Lung (tissue), 16 donors: Measurements from ENCODE around the gene SYTL2. TPM values are rescaled to one million over a fixed set of nuclear protein-coding genes. Genes with fewer than 3 reads are reported as not detected.
"Not testable (repeated sequence)": the region's sequence is repeated elsewhere in the genome, so short reads cannot be mapped to it uniquely, and the experiment has no call there.

Source experiments
- ATAC-seq: fragments of 200-7000 bp; cut with Tn5 transposase; one replicate; pipeline ENCODE4 v1.9.1; 2020; ENCODE audit warnings: moderate number of reproducible peaks; ENCODE audit not compliant: insufficient read depth, low FRiP score
- DNase-seq, 3 donors: peaks; one replicate each; pipeline ENCODE4 v3.0.0-alpha.2; 2013 to 2017
- H3K27ac ChIP-seq, 2 donors: one replicate each; pipeline ENCODE4 v1.5.1; 2013; ENCODE audit warnings: mild to moderate bottlenecking in 2 of 2, moderate library complexity in 2 of 2, control low read depth in 1 of 2, inconsistent platforms in 1 of 2, low read depth in 1 of 2, low read length in 1 of 2
- H3K27me3 ChIP-seq, 3 donors: one replicate each; pipeline ENCODE4 v1.5.1; 2013; ENCODE audit warnings: low read length in 2 of 3; ENCODE audit not compliant: control insufficient read depth in 3 of 3, insufficient read depth in 3 of 3
- H3K36me3 ChIP-seq, 4 donors: one replicate each; pipeline ENCODE4 v1.5.1; 2013; ENCODE audit warnings: low read length in 4 of 4, mild to moderate bottlenecking in 1 of 4, moderate library complexity in 1 of 4; ENCODE audit not compliant: control insufficient read depth in 4 of 4, insufficient read depth in 4 of 4
- H3K4me1 ChIP-seq, 5 donors: one replicate each; pipeline ENCODE4 v1.5.1; 2013; ENCODE audit warnings: low read length in 5 of 5, mild to moderate bottlenecking in 2 of 5, moderate library complexity in 1 of 5; ENCODE audit not compliant: control insufficient read depth in 5 of 5, insufficient read depth in 5 of 5
- H3K4me3 ChIP-seq: one replicate; pipeline ENCODE4 v1.5.1; 2013; ENCODE audit warnings: mild to moderate bottlenecking, control low read depth, moderate library complexity
- H3K9ac ChIP-seq, 2 donors: one replicate each; pipeline ENCODE4 v1.5.1; 2013; ENCODE audit warnings: low read length in 2 of 2, control low read depth in 1 of 2; ENCODE audit not compliant: insufficient read depth in 1 of 2
- H3K9me3 ChIP-seq, 4 donors: one replicate each; pipeline ENCODE4 v1.5.1; 2013; ENCODE audit warnings: low read length in 3 of 4, mild to moderate bottlenecking in 1 of 4, moderate library complexity in 1 of 4; ENCODE audit not compliant: control insufficient read depth in 4 of 4, insufficient read depth in 3 of 4
- CTCF ChIP-seq: IDR thresholded peaks from 2 replicates; pipeline ENCODE4 v1.5.1; 2012; ENCODE audit warnings: mild to moderate bottlenecking; ENCODE audit errors: control extremely low read depth, extremely low read depth
- WGBS, 2 donors: extraction: QIAGEN DNeasy Blood & Tissue Kit; methylation state at CpG; one replicate each; pipeline ENCODE4 v1.1.7; 2013; 5-methylcytosine and 5-hydroxymethylcytosine counted together
- long read RNA-seq, 5 donors: transcript quantifications; one replicate each; lab custom pipeline, GENCODE V29; 2026
- polyA plus RNA-seq, 2 donors: library from polyadenylated mRNA; stranded (reverse); fragments of 200-250 nt; gene quantifications; one replicate each; pipeline ENCODE4 v1.2.1, GENCODE V29; 2013
- total RNA-seq, 2 donors: library from RNA; depleted of rRNA in 1 of 2; stranded (reverse); fragments of >200 nt in 1 of 2; gene quantifications; one replicate each; pipeline ENCODE4 v1.2.1, GENCODE V29; 2014 to 2021
- donor health status: control.
- donor health status: control.
- donor health status: Bipolar disorder and iron deficiency.
- donor health status: healthy.
- donor health status: DM: yes; HTN: yes; CAD: no.

Gene SYTL2
- 10 to 100 TPM; 22.8 to 39.0 TPM for total RNA-seq
- polyA plus RNA-seq, result 10 to 100 TPM in 1 of 2 donors, 1 to 10 TPM in 1; 6.7 to 10.3 TPM
- long read RNA-seq, donor 1, full-length matches to known transcripts, result 5 of 5 reads
- long read RNA-seq, donor 1, partial matches to known transcripts, result 0 of 5 reads
- long read RNA-seq, donor 1, other reads (novel, unspliced or antisense), result 0 of 5 reads
- long read RNA-seq, donor 2, partial matches to known transcripts, result 0 of 3 reads
- long read RNA-seq, donor 2, other reads (novel, unspliced or antisense), result 0 of 3 reads
- long read RNA-seq, donor 3, partial matches to known transcripts, result 0 of 2 reads
- long read RNA-seq, donor 3, other reads (novel, unspliced or antisense), result 0 of 2 reads
- long read RNA-seq, donor 4, partial matches to known transcripts, result 0 of 2 reads
- long read RNA-seq, donor 4, other reads (novel, unspliced or antisense), result 0 of 2 reads
- long read RNA-seq, donor 5, full-length matches to known transcripts, result 6 of 6 reads
- long read RNA-seq, donor 5, partial matches to known transcripts, result 0 of 6 reads
- long read RNA-seq, donor 5, other reads (novel, unspliced or antisense), result 0 of 6 reads

- H3K27ac ChIP-seq, result peak within 1 kb of the TSS in 1 of 2 donors; percentile 44
- peak within 1 kb of the TSS in 1 of 2 donors; percentile 85 for H3K9ac ChIP-seq
- no peaks in the 10 kb centered on the region for H3K9me3 ChIP-seq
- no peaks in the 10 kb centered on the region for H3K27me3 ChIP-seq
- H3K36me3 ChIP-seq, result no peaks in the 10 kb centered on the region
- peak; percentile 97 for ATAC-seq
- peaks cover 0 to 10% (median 6%) of the 10 kb centered on the region in 5 donors for H3K4me1 ChIP-seq
- WGBS, 2 donors, result 0 to 1% methylated on average over 37 to 72 of the region's 72 CpGs
- DNase-seq, result peak; percentile 65 to 82 (median 71)
- no peak for TF ChIP-seq CTCF
- H3K4me3 ChIP-seq, result peak within 1 kb of the TSS; percentile 27
Measured at GRCh38 chr11:85810871-85811611, at the start of gene SYTL2. TSS of gene SYTL2 (minus strand) at chr11:85811141. CDS start at chr11:85757725, 53,416 bp downstream.

- not testable (repeated sequence) for H3K36me3 ChIP-seq, ATAC-seq, H3K4me3 ChIP-seq, H3K27me3 ChIP-seq, H3K9ac ChIP-seq, H3K4me1 ChIP-seq, H3K9me3 ChIP-seq, H3K27ac ChIP-seq, DNase-seq
Measured at GRCh38 chr11:85859541-85859940, 48.6 kb upstream of the SYTL2 start.

- no peak for TF ChIP-seq CTCF
- ATAC-seq (no peak), DNase-seq (no peak)
- Histone ChIP-seq H3K9me3 (no peaks in the 10 kb centered on the region), H3K27ac (no peak overlapping the region), H3K4me3 (no peak overlapping the region), H3K36me3 (no peaks in the 10 kb centered on the region), H3K4me1 (peaks cover 0 to 7% (median 0%) of the 10 kb centered on the region in 5 donors), H3K9ac (no peak overlapping the region), H3K27me3 (no peaks in the 10 kb centered on the region)
- WGBS, 2 donors, result 87 to 98% methylated on average over 10 of the region's 10 CpGs
Measured at GRCh38 chr11:85857098-85857497, 46.2 kb upstream of the SYTL2 start.

GRCh38 chr11:85855341-85855656 is 44.4 kb upstream of the SYTL2 start, which contains the start of gene CCDC83:
TSS of gene CCDC83 (plus strand) at chr11:85855383. CDS start at chr11:85865124, 9,741 bp downstream.
- DNase-seq (no peak), ATAC-seq (peak; percentile 1)
- Histone ChIP-seq H3K4me1 (peaks cover 0 to 7% (median 0%) of the 10 kb centered on the region in 5 donors), H3K9me3 (no peaks in the 10 kb centered on the region), H3K4me3 (peak within 1 kb of the TSS; percentile 13), H3K27ac (peak within 1 kb of the TSS; percentile 58 to 84), H3K36me3 (no peaks in the 10 kb centered on the region), H3K9ac (peak within 1 kb of the TSS; percentile 92 to 99), H3K27me3 (no peaks in the 10 kb centered on the region)
- no peak for TF ChIP-seq CTCF
- 42 to 48% methylated on average over 13 of the region's 13 CpGs for WGBS, 2 donors
